H9 (cell line): Measurements from ENCODE around the gene LHX1. TPM values are rescaled to one million over a fixed set of nuclear protein-coding genes. Genes with fewer than 3 reads are reported as not detected.

Source experiments
- DNase-seq: peaks from one replicate; pipeline ENCODE4 v3.0.0-alpha.2; 2017
- H2AFZ ChIP-seq: one replicate; pipeline ENCODE4 v1.6.1; 2013; ENCODE audit warnings: mild to moderate bottlenecking, low read length, control low read depth, moderate library complexity
- H2AK5ac ChIP-seq: 2 replicates; pipeline ENCODE4 v1.6.1; 2013; ENCODE audit warnings: low read length, control low read depth, mixed read lengths; ENCODE audit not compliant: insufficient read length
- H2BK120ac ChIP-seq: one replicate; pipeline ENCODE4 v1.6.1; 2013; ENCODE audit warnings: low read depth, mild to moderate bottlenecking, low read length, control low read depth, inconsistent platforms; ENCODE audit not compliant: poor library complexity, severe bottlenecking
- H2BK12ac ChIP-seq: 2 replicates; pipeline ENCODE4 v1.6.1; 2013; ENCODE audit warnings: low read length, control low read depth, mixed read lengths, low read depth; ENCODE audit not compliant: insufficient read length
- H2BK15ac ChIP-seq: 2 replicates; pipeline ENCODE4 v1.6.1; 2013; ENCODE audit warnings: low read depth, low read length, control low read depth
- H2BK20ac ChIP-seq: one replicate; pipeline ENCODE4 v1.6.1; 2013; ENCODE audit warnings: low read depth, mild to moderate bottlenecking, low read length, control low read depth, inconsistent platforms; ENCODE audit not compliant: poor library complexity, severe bottlenecking
- H2BK5ac ChIP-seq: 2 replicates; pipeline ENCODE4 v1.6.1; 2013; ENCODE audit warnings: low read length, control low read depth, mixed read lengths; ENCODE audit not compliant: insufficient read length
- H3K14ac ChIP-seq: 2 replicates; pipeline ENCODE4 v1.6.1; 2013; ENCODE audit warnings: low read length, control low read depth; ENCODE audit not compliant: insufficient read depth
- H3K18ac ChIP-seq: 2 replicates; pipeline ENCODE4 v1.6.1; 2013; ENCODE audit warnings: low read depth, mild to moderate bottlenecking, mixed read lengths, low read length, control low read depth; ENCODE audit not compliant: insufficient read length
- H3K23ac ChIP-seq: 2 replicates; pipeline ENCODE4 v1.6.1; 2013; ENCODE audit warnings: low read length, control low read depth, mixed read lengths, low read depth; ENCODE audit not compliant: insufficient read length
- H3K23me2 ChIP-seq: 2 replicates; pipeline ENCODE4 v1.6.1; 2013; ENCODE audit warnings: low read depth, mild to moderate bottlenecking, mixed read lengths, low read length, control low read depth; ENCODE audit not compliant: insufficient read length, poor library complexity, severe bottlenecking
- H3K27ac ChIP-seq: 2 replicates; pipeline ENCODE4 v1.5.1; 2013; ENCODE audit warnings: low read length, control low read depth, mixed read lengths, low read depth; ENCODE audit not compliant: insufficient read length
- H3K27me3 ChIP-seq: 2 replicates; pipeline ENCODE4 v1.6.1; 2013; ENCODE audit warnings: low read length, control low read depth, inconsistent platforms; ENCODE audit not compliant: insufficient read depth
- H3K4ac ChIP-seq: 2 replicates; pipeline ENCODE4 v1.6.1; 2013; ENCODE audit warnings: low read depth, mild to moderate bottlenecking, control low read depth, inconsistent platforms, low read length, moderate library complexity
- H3K4me1 ChIP-seq: 2 replicates; pipeline ENCODE4 v1.6.1; 2013; ENCODE audit warnings: low read length, control low read depth, inconsistent platforms; ENCODE audit not compliant: insufficient read depth
- H3K4me2 ChIP-seq: 2 replicates; pipeline ENCODE4 v1.6.1; 2013; ENCODE audit warnings: low read length, control low read depth, mixed read lengths; ENCODE audit not compliant: insufficient read length, insufficient read depth
- H3K56ac ChIP-seq: 2 replicates; pipeline ENCODE4 v1.6.1; 2013; ENCODE audit warnings: low read depth, mild to moderate bottlenecking, mixed read lengths, low read length, control low read depth; ENCODE audit not compliant: insufficient read length
- H3K79me1 ChIP-seq: 2 replicates; pipeline ENCODE4 v1.6.1; 2013; ENCODE audit warnings: low read depth, mild to moderate bottlenecking, moderate library complexity, low read length, control low read depth, inconsistent platforms; ENCODE audit not compliant: insufficient read depth, poor library complexity, severe bottlenecking
- H3K79me2 ChIP-seq: 2 replicates; pipeline ENCODE4 v1.6.1; 2013; ENCODE audit warnings: low read length, control low read depth, inconsistent platforms; ENCODE audit not compliant: insufficient read depth
- H3K9ac ChIP-seq: 2 replicates; pipeline ENCODE4 v1.6.1; 2013; ENCODE audit warnings: low read length, control low read depth, mixed read lengths; ENCODE audit not compliant: insufficient read length; ENCODE audit errors: extremely low read depth
- H3K9me3 ChIP-seq: one replicate; pipeline ENCODE4 v1.6.1; 2013; ENCODE audit warnings: low read depth, low read length, inconsistent platforms; ENCODE audit not compliant: control insufficient read depth
- H3T11ph ChIP-seq: one replicate; pipeline ENCODE4 v1.6.1; 2013; ENCODE audit warnings: mild to moderate bottlenecking, low read length, control low read depth, inconsistent platforms
- H4K20me1 ChIP-seq: one replicate; pipeline ENCODE4 v1.6.1; 2013; ENCODE audit not compliant: control insufficient read depth, insufficient read length, insufficient read depth
- H4K5ac ChIP-seq: 2 replicates; pipeline ENCODE4 v1.6.1; 2013; ENCODE audit warnings: low read depth, mild to moderate bottlenecking, mixed read lengths, low read length, control low read depth; ENCODE audit not compliant: insufficient read length
- H4K8ac ChIP-seq: replicated peaks from 2 replicates; pipeline ENCODE4 v1.6.1; 2013; ENCODE audit warnings: low read length, control low read depth, mixed read lengths, low read depth; ENCODE audit not compliant: insufficient read length
- H4K91ac ChIP-seq: 2 replicates; pipeline ENCODE4 v1.6.1; 2013; ENCODE audit warnings: low read depth, mild to moderate bottlenecking, moderate library complexity, mixed read lengths, low read length, control low read depth; ENCODE audit not compliant: insufficient read length
- H3K27ac Mint-ChIP-seq, 3 experiments: 2 replicates in 2 of 3; 3 replicates in 1 of 3; pipeline ENCODE4 v1.8.0; 2020 to 2021; ENCODE audit warnings: mixed read lengths in 3 of 3, mild to moderate bottlenecking in 1 of 3, moderate library complexity in 1 of 3
- H3K27me3 Mint-ChIP-seq: 2 replicates; pipeline ENCODE4 v1.8.0; 2021; ENCODE audit warnings: low read depth, mild to moderate bottlenecking, moderate library complexity, mixed read lengths
- H3K36me3 Mint-ChIP-seq, 3 experiments: 2 replicates in 2 of 3; 3 replicates in 1 of 3; pipeline ENCODE4 v1.8.0; 2020 to 2021; ENCODE audit warnings: low read depth in 3 of 3, mixed read lengths in 3 of 3; ENCODE audit not compliant: insufficient read depth in 1 of 3
- H3K4me1 Mint-ChIP-seq, 2 experiments: 2 replicates each; pipeline ENCODE4 v1.8.0; 2020; ENCODE audit warnings: mixed read lengths in 2 of 2
- H3K4me3 Mint-ChIP-seq, 2 experiments: 2 replicates in 1 of 2; 3 replicates in 1 of 2; pipeline ENCODE4 v1.8.0; 2020 to 2021; ENCODE audit warnings: mild to moderate bottlenecking in 2 of 2, mixed read lengths in 2 of 2, moderate library complexity in 1 of 2
- H3K9me3 Mint-ChIP-seq, 2 experiments: 2 replicates in 1 of 2; 3 replicates in 1 of 2; pipeline ENCODE4 v1.8.0; 2020; ENCODE audit warnings: mild to moderate bottlenecking in 2 of 2, mixed read lengths in 2 of 2, moderate library complexity in 1 of 2
- CTCF ChIP-seq: fragments of 200-600 bp; sonication (generic); conservative IDR thresholded peaks from 3 replicates; pipeline ENCODE4 v1.8.0; 2021; ENCODE audit warnings: antibody characterized with exemption, mild to moderate bottlenecking
- WGBS: extraction: QIAGEN DNeasy Blood & Tissue Kit; methylation state at CpG from one replicate; pipeline ENCODE4 v1.1.7; 2013; ENCODE audit warnings: missing lambda C conversion rate, low lambda C conversion rate, mixed read lengths; ENCODE audit not compliant: insufficient read length; ENCODE audit errors: extremely low coverage; 5-methylcytosine and 5-hydroxymethylcytosine counted together
- total RNA-seq: library from RNA; stranded (reverse); gene quantifications from 2 replicates; pipeline ENCODE4 v1.2.1, GENCODE V29; 2021

Gene LHX1
- total RNA-seq, 1 experiment from 2014 or later, result 0.22 TPM

GRCh38 chr17:36942631-36943125, 5.4 kb downstream of the LHX1 start:
- peak; percentile 42 for DNase-seq
- Histone ChIP-seq H3K56ac (no peak overlapping the region), H3K4me2 (peak overlapping the region; percentile 37), H3K79me2 (no peaks in the 10 kb centered on the region), H4K8ac (no peak overlapping the region), H2AFZ (no peak overlapping the region), H3T11ph (no peak overlapping the region), H3K23me2 (no peaks in the 10 kb centered on the region), H2BK5ac (no peak overlapping the region), H4K91ac (no peak overlapping the region), H2AK5ac (no peak overlapping the region), H3K9me3 (no peaks in the 10 kb centered on the region), H3K18ac (no peak overlapping the region), H3K14ac (no peak overlapping the region), H3K4me1 (no peaks in the 10 kb centered on the region), H4K5ac (no peak overlapping the region), H3K27me3 (peaks cover 92% of the 10 kb centered on the region), H2BK12ac (no peak overlapping the region), H3K27ac (no peak overlapping the region), H3K4ac (no peak overlapping the region), H3K23ac (no peak overlapping the region), H3K9ac (no peak overlapping the region), H4K20me1 (peaks cover 4% of the 10 kb centered on the region), H2BK120ac (no peak overlapping the region), H2BK20ac (no peak overlapping the region), H3K79me1 (no peaks in the 10 kb centered on the region), H2BK15ac (no peak overlapping the region)
- H3K27ac Mint-ChIP-seq, result no peak overlapping the region
- WGBS, result no CpG with 5 or more reads among the region's 59 CpGs
- H3K4me1 Mint-ChIP-seq, result peaks cover 37 to 71% of the 10 kb centered on the region in 2 experiments
- no peaks in the 10 kb centered on the region; a peak in 1 of 7 replicates for H3K36me3 Mint-ChIP-seq
- H3K4me3 Mint-ChIP-seq, result peak overlapping the region in 1 of 2 experiments; percentile 57; a peak in 2 of 5 replicates
- peaks cover 100% of the 10 kb centered on the region for H3K27me3 Mint-ChIP-seq
- H3K9me3 Mint-ChIP-seq, result peaks cover 0 to 5% of the 10 kb centered on the region in 2 experiments; a peak in 1 of 5 replicates
- no peak for TF ChIP-seq CTCF
